Measurements from ENCODE around the gene BAD. TPM values are rescaled to one million over a fixed set of nuclear protein-coding genes. Genes with fewer than 3 reads are reported as not detected.

BAD gene
- total RNA-seq, 1 experiment from 2014 or later = 48.4 TPM

DNA sequence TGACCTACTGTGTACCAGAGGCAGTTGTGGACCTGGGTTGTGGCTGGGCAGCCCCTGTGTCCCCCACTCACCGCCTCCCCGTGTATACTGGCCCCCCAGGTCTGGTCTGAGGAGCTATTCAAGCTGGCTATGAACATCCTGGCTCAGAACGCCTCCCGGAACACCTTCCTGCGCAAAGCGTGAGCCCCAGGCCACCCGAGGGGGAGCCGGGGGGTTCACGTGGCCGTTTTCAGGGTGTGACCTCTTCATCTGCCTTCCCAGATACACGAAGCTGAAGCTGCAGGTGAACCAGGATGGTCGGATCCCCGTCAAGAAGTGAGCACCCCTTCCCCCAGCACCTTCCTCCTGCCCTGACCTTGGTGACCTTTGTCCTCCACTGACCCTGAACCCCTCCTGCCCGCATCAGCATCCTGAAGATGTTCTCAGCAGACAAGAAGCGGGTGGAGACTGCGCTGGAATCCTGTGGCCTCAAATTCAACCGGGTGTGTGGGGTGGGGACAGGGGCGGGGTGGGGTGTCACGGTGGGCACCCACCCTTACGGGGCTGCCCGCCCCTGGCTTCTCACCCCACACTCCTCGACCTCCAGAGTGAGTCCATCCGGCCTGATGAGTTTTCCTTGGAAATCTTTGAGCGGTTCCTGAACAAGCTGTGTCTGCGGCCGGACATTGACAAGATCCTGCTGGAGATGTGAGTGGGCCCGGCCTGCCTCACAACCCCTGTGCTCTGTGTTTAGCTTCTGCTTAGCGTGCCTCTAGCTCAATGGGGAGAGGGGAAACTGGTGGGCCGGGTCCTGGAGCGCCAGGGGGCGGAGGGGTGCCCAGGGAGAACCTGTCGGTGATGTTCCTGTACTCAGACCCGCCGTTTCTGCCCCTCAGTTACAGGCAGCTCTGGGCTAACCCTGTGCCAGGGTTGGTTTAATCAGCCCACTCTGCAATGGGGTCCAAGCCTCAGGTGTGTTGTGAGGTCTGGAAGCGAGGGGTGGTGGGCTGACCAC, 29.0 kb downstream of the BAD start:
- TF ChIP-seq, protein P1, sequence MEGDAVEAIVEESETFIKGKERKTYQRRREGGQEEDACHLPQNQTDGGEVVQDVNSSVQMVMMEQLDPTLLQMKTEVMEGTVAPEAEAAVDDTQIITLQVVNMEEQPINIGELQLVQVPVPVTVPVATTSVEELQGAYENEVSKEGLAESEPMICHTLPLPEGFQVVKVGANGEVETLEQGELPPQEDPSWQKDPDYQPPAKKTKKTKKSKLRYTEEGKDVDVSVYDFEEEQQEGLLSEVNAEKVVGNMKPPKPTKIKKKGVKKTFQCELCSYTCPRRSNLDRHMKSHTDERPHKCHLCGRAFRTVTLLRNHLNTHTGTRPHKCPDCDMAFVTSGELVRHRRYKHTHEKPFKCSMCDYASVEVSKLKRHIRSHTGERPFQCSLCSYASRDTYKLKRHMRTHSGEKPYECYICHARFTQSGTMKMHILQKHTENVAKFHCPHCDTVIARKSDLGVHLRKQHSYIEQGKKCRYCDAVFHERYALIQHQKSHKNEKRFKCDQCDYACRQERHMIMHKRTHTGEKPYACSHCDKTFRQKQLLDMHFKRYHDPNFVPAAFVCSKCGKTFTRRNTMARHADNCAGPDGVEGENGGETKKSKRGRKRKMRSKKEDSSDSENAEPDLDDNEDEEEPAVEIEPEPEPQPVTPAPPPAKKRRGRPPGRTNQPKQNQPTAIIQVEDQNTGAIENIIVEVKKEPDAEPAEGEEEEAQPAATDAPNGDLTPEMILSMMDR (conservative IDR thresholded peaks at IDR 0.05; ENCODE audit: low read depth, low read length) = no peak
- no peak for TF ChIP-seq EZH2 (IDR thresholded peaks at IDR 0.05; ENCODE audit: borderline replicate concordance, low read depth, low read length, poor library complexity, severe bottlenecking)
- POLR2A ChIA-PET (ENCODE audit: low non-redundant PET) = no interaction called here

DNA sequence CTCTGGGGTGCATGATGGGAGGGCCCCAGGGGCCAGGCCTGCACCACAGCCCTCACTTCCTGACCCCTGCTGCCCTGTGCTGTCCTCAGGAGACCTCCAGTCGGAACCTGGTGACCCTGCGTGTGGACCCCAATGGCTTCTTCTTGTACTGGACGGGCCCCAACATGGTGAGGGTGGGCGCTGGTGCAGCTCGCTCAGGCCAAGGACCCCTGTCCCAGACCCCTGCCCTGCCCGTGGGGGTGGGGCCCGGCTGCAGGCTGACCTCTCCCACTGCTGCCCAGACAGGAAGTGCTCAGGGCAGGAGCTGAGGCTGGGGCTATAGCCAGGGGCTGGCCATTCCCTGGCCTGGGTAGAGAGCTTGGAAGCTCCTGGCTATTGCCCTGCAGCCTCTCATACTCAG, 30.1 kb downstream of the BAD start:
- Histone ChIP-seq H3K36me3 (ENCODE audit: insufficient read depth, low read length, poor library complexity, severe bottlenecking) (peaks cover 40% of the 10 kb centered on the region), H3K27me3 (replicated peaks; ENCODE audit: insufficient read depth, low read depth, low read length, poor library complexity) (no peaks in the 10 kb centered on the region), H3K9me3 (ENCODE audit: low read depth, low read length, poor library complexity, severe bottlenecking) (no peaks in the 10 kb centered on the region), H3K4me3 (ENCODE audit: low read depth, low read length, poor library complexity, severe bottlenecking) (no peak overlapping the region), H3K27ac (ENCODE audit: low read depth, low read length, poor library complexity, severe bottlenecking) (no peak overlapping the region), H3K4me1 (ENCODE audit: insufficient read depth, low read length, poor library complexity, severe bottlenecking) (peaks cover 18% of the 10 kb centered on the region)
- TF ChIP-seq, protein P1 (conservative IDR thresholded peaks at IDR 0.05; ENCODE audit: low read depth, low read length) = no peak
- TF ChIP-seq EZH2 (IDR thresholded peaks at IDR 0.05; ENCODE audit: borderline replicate concordance, low read depth, low read length, poor library complexity, severe bottlenecking) = no peak
- ChIA-PET POLR2A (ENCODE audit: low non-redundant PET) (no interaction called here), CTCF (no interaction called here)
- DNase-seq (ENCODE audit: low spot score) = no peak
- intact Hi-C loops (cut with micrococcal nuclease; ENCODE audit: unreplicated experiment) = no loop called here
- BruUV-seq (replicated peaks) = no TSS peak

More for the DNA sequence above, 29.0 kb downstream of the BAD start:
- Histone ChIP-seq H3K27me3 (replicated peaks; ENCODE audit: insufficient read depth, low read depth, low read length, poor library complexity) (no peaks in the 10 kb centered on the region), H3K27ac (ENCODE audit: low read depth, low read length, poor library complexity, severe bottlenecking) (no peak overlapping the region), H3K4me3 (ENCODE audit: low read depth, low read length, poor library complexity, severe bottlenecking) (no peak overlapping the region), H3K36me3 (ENCODE audit: insufficient read depth, low read length, poor library complexity, severe bottlenecking) (peaks cover 51% of the 10 kb centered on the region), H3K4me1 (ENCODE audit: insufficient read depth, low read length, poor library complexity, severe bottlenecking) (peaks cover 9% of the 10 kb centered on the region), H3K9me3 (ENCODE audit: low read depth, low read length, poor library complexity, severe bottlenecking) (no peaks in the 10 kb centered on the region)
- CTCF ChIA-PET = no interaction called here
- no TSS peak for BruUV-seq (replicated peaks)
- intact Hi-C loops (cut with micrococcal nuclease; ENCODE audit: unreplicated experiment) = no loop called here
- DNase-seq (ENCODE audit: low spot score) = no peak

DNA sequence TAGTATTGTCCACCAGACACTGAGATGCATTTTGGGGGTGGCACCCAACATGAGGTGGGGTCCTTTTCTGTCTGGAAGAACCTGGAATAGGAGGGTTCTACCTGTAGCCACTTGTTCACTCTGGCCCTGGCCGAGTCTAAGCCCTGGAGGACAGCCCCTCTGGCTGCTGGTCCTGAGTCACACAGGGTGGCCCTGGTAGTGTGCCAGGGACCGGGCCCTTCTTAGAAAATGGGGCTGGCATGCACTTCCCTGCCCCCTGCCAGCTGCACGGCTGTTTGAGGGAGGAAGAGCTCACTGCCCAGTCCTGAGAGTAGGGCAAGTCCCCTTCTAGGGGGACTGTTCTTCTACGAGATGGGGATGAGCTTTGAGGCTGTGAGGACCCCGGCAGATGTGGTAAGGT, 31.0 kb downstream of the BAD start:
- intact Hi-C loops (cut with micrococcal nuclease; ENCODE audit: unreplicated experiment) = no loop called here
- POLR2A ChIA-PET (ENCODE audit: low non-redundant PET) = no interaction called here
- CTCF ChIA-PET = no interaction called here

More for the DNA sequence above, 31.0 kb downstream of the BAD start:
- no peak overlapping the region for H3K27ac ChIP-seq (ENCODE audit: low read depth, low read length, poor library complexity, severe bottlenecking)
- TF ChIP-seq, protein P1 (conservative IDR thresholded peaks at IDR 0.05; ENCODE audit: low read depth, low read length) = no peak
- TF ChIP-seq EZH2 (IDR thresholded peaks at IDR 0.05; ENCODE audit: borderline replicate concordance, low read depth, low read length, poor library complexity, severe bottlenecking) = no peak
- H3K4me1 ChIP-seq (ENCODE audit: insufficient read depth, low read length, poor library complexity, severe bottlenecking) = peaks cover 20% of the 10 kb centered on the region
- H3K36me3 ChIP-seq (ENCODE audit: insufficient read depth, low read length, poor library complexity, severe bottlenecking) = peaks cover 32% of the 10 kb centered on the region
- no TSS peak for BruUV-seq (replicated peaks)
- H3K27me3 ChIP-seq (replicated peaks; ENCODE audit: insufficient read depth, low read depth, low read length, poor library complexity) = no peaks in the 10 kb centered on the region
- no peak for DNase-seq (ENCODE audit: low spot score)
- H3K4me3 ChIP-seq (ENCODE audit: low read depth, low read length, poor library complexity, severe bottlenecking) = no peak overlapping the region
- no peaks in the 10 kb centered on the region for H3K9me3 ChIP-seq (ENCODE audit: low read depth, low read length, poor library complexity, severe bottlenecking)
